Motor neuron (in vitro differentiated cells): ENCODE measurements around the gene CRTAC1. TPM values are rescaled to one million over a fixed set of nuclear protein-coding genes. Genes with fewer than 3 reads are reported as not detected.
A peak's percentile ranks its signal among the peaks of the same experiment; 100 is the strongest.

ENCODE experiments used
- ATAC-seq, 8 experiments: fragments of 200-7000 bp; cut with Tn5 transposase; replicated peaks in 6 of 8; 2 replicates each; pipeline ENCODE4 v1.8.0; 2021; ENCODE audit warnings: mild to moderate bottlenecking in 8 of 8, moderate library complexity in 8 of 8
- H3K27ac ChIP-seq, 2 donors: fragments of 250-450 bp; sonication (Bioruptor Pico); 2 replicates each; pipeline ENCODE4 v1.9.0; 2021; ENCODE audit warnings: antibody characterized with exemption in 2 of 2, mild to moderate bottlenecking in 2 of 2, moderate library complexity in 1 of 2
- H3K4me1 ChIP-seq, 2 donors: fragments of 250-450 bp; sonication (Bioruptor Pico); replicated peaks in 1 of 2; 2 replicates each; pipeline ENCODE4 v1.6.1; 2021; ENCODE audit warnings: antibody characterized with exemption in 2 of 2, mild to moderate bottlenecking in 2 of 2, moderate library complexity in 1 of 2
- H3K4me3 ChIP-seq, 5 donors: fragments of 250-450 bp; sonication (Bioruptor Pico); 2 replicates each; pipeline ENCODE4 v1.9.0; 2021; ENCODE audit warnings: antibody characterized with exemption in 5 of 5, mild to moderate bottlenecking in 5 of 5, moderate library complexity in 4 of 5
- WGBS, 10 experiments: fragments of 450-650 bp; shearing (Covaris generic); methylation state at CpG; one replicate each; pipeline ENCODE4 v1.0.0; 2022; 5-methylcytosine and 5-hydroxymethylcytosine counted together
- in situ Hi-C, 9 experiments: fragments of 400-800 bp; cut with MboI; loops; one replicate each; pipeline ENCODE4 v1.15.0; 2021; ENCODE audit warnings: low sequenced_read_pairs in 9 of 9, low pct_unique_long_range_greater_than_20kb in 2 of 9; ENCODE audit not compliant: unreplicated experiment in 9 of 9
- total RNA-seq, 8 experiments: library from RNA; unstranded; fragments of 300-600 nt; gene quantifications; 2 replicates each; pipeline versions ENCODE4 v1.2.3 to v1.2.4, GENCODE V29; 2022

Gene CRTAC1
- total RNA-seq, 8 experiments from 2014 or later: 0.17 to 11.5 (median 5.3) TPM; not detected in 1

- Histone ChIP-seq H3K4me1 (peaks cover 0 to 4% of the 10 kb centered on the region in 2 donors), H3K4me3 (no peak overlapping the region), H3K27ac (no peak overlapping the region)
- WGBS, 10 experiments: 30 to 100% (median 100%) methylated on average over 1 to 3 of the region's 4 CpGs; no CpG with 5 or more reads in 6 of the 10 experiments
- ATAC-seq: no peak
- in situ Hi-C loops: no loop called here
Measured at GRCh38 chr10:97948822-97949221, 81.6 kb downstream of the CRTAC1 start.

GRCh38 chr10:97944772-97945171 lies 85.6 kb downstream of the CRTAC1 start:
- in situ Hi-C loops: no loop called here
- Histone ChIP-seq H3K4me1 (no peaks in the 10 kb centered on the region), H3K4me3 (no peak overlapping the region), H3K27ac (no peak overlapping the region)
- ATAC-seq: no peak

GRCh38 chr10:97943294-97943693 lies 87.1 kb downstream of the CRTAC1 start:
- Histone ChIP-seq H3K27ac (no peak overlapping the region), H3K4me1 (no peaks in the 10 kb centered on the region), H3K4me3 (no peak overlapping the region)
- no peak for ATAC-seq
- in situ Hi-C loops: no loop called here
- 0 to 88% (median 53%) methylated on average over 1 to 2 of the region's 2 CpGs for WGBS, 10 experiments

- Histone ChIP-seq H3K4me3 (no peak overlapping the region), H3K27ac (no peak overlapping the region), H3K4me1 (no peaks in the 10 kb centered on the region)
- ATAC-seq: no peak
- in situ Hi-C loops: no loop called here
- WGBS, 10 experiments: 0 to 64% (median 20%) methylated on average over 1 to 3 of the region's 6 CpGs; no CpG with 5 or more reads in 5 of the 10 experiments
Measured at GRCh38 chr10:97940534-97940933, 89.9 kb downstream of the CRTAC1 start.

- Histone ChIP-seq H3K4me3 (no peak overlapping the region), H3K4me1 (no peaks in the 10 kb centered on the region), H3K27ac (no peak overlapping the region)
- in situ Hi-C loops: no loop called here
- ATAC-seq: no peak
- WGBS, 10 experiments: 0 to 86% (median 27%) methylated on average over 1 to 5 of the region's 5 CpGs; no CpG with 5 or more reads in 4 of the 10 experiments
Measured at GRCh38 chr10:97939446-97939990, 90.9 kb downstream of the CRTAC1 start.

GRCh38 chr10:97937928-97938327 lies 92.5 kb downstream of the CRTAC1 start:
- WGBS, 10 experiments: 0 to 80% (median 67%) methylated on average over 1 to 5 of the region's 8 CpGs; no CpG with 5 or more reads in 6 of the 10 experiments
- ATAC-seq: no peak
- no peak overlapping the region for H3K27ac ChIP-seq
- no peaks in the 10 kb centered on the region for H3K4me1 ChIP-seq
- in situ Hi-C loops: no loop called here
- H3K4me3 ChIP-seq: no peak overlapping the region

GRCh38 chr10:97937054-97937453 lies 93.4 kb downstream of the CRTAC1 start:
- WGBS, 10 experiments: 0 to 90% (median 57%) methylated on average over 1 to 4 of the region's 5 CpGs; no CpG with 5 or more reads in 2 of the 10 experiments
- Histone ChIP-seq H3K4me1 (no peaks in the 10 kb centered on the region), H3K4me3 (no peak overlapping the region), H3K27ac (no peak overlapping the region)
- no peak for ATAC-seq
- in situ Hi-C loops: no loop called here

GRCh38 chr10:97936126-97936525 lies 94.3 kb downstream of the CRTAC1 start:
- H3K4me3 ChIP-seq: no peak overlapping the region
- in situ Hi-C loops: no loop called here
- 50 to 95% (median 92%) methylated on average over 2 to 18 of the region's 23 CpGs; no CpG with 5 or more reads in 7 of the 10 experiments for WGBS, 10 experiments
- H3K4me1 ChIP-seq: no peaks in the 10 kb centered on the region
- no peak overlapping the region for H3K27ac ChIP-seq
- ATAC-seq: no peak

GRCh38 chr10:97932932-97933530 lies 97.4 kb downstream of the CRTAC1 start:
- in situ Hi-C loops: no loop called here
- Histone ChIP-seq H3K27ac (no peak overlapping the region), H3K4me3 (no peak overlapping the region), H3K4me1 (no peaks in the 10 kb centered on the region)
- WGBS, 10 experiments: 75 to 100% (median 84%) methylated on average over 2 to 7 of the region's 10 CpGs; no CpG with 5 or more reads in 6 of the 10 experiments
- ATAC-seq: no peak

GRCh38 chr10:97931041-97931440 lies 99.4 kb downstream of the CRTAC1 start:
- H3K4me1 ChIP-seq: no peaks in the 10 kb centered on the region
- no peak for ATAC-seq
- no peak overlapping the region for H3K4me3 ChIP-seq
- 0 to 83% (median 53%) methylated on average over 1 to 4 of the region's 4 CpGs for WGBS, 10 experiments
- H3K27ac ChIP-seq: no peak overlapping the region
- in situ Hi-C loops: no loop called here

GRCh38 chr10:97928897-97929296 lies 101.5 kb downstream of the CRTAC1 start:
- H3K4me3 ChIP-seq: no peak overlapping the region
- H3K4me1 ChIP-seq: no peaks in the 10 kb centered on the region
- 0 to 80% (median 60%) methylated on average over 1 to 6 of the region's 6 CpGs; no CpG with 5 or more reads in 3 of the 10 experiments for WGBS, 10 experiments
- in situ Hi-C loops: no loop called here
- ATAC-seq: no peak
- H3K27ac ChIP-seq: no peak overlapping the region

GRCh38 chr10:97927622-97928021 lies 102.8 kb downstream of the CRTAC1 start:
- peaks cover 0 to 3% of the 10 kb centered on the region in 2 donors for H3K4me1 ChIP-seq
- H3K27ac ChIP-seq: peak overlapping the region in 1 of 2 donors; percentile 55
- H3K4me3 ChIP-seq: no peak overlapping the region
- in situ Hi-C loops: no loop called here
- WGBS, 10 experiments: 0 to 100% (median 26%) methylated on average over 1 to 8 of the region's 10 CpGs; no CpG with 5 or more reads in 5 of the 10 experiments
- ATAC-seq: peak in 4 of 8 experiments; percentile 27 to 88 (median 42)

GRCh38 chr10:97926055-97926454 lies 104.4 kb downstream of the CRTAC1 start:
- H3K4me3 ChIP-seq: no peak overlapping the region
- peaks cover 11 to 14% of the 10 kb centered on the region in 2 donors for H3K4me1 ChIP-seq
- 29 to 100% (median 83%) methylated on average over 2 to 10 of the region's 13 CpGs; no CpG with 5 or more reads in 2 of the 10 experiments for WGBS, 10 experiments
- in situ Hi-C loops: no loop called here
- ATAC-seq: no peak
- H3K27ac ChIP-seq: no peak overlapping the region
